Liver (tissue), 3 donors: ENCODE measurements around the gene DNMT3A.

Experiments
- JUND ChIP-seq, 2 donors: IDR thresholded peaks; 2 replicates each; pipeline ENCODE4 v1.6.1; 2016; ENCODE audit warnings: antibody characterized with exemption in 2 of 2
- RAD21 ChIP-seq, 2 donors: IDR thresholded peaks; 2 replicates each; pipeline ENCODE4 v1.6.1; 2016; ENCODE audit warnings: antibody characterized with exemption in 2 of 2, mild to moderate bottlenecking in 2 of 2
- TAF1 ChIP-seq: conservative IDR thresholded peaks from 2 replicates; pipeline ENCODE4 v1.6.1; 2016; ENCODE audit warnings: antibody characterized with exemption, mild to moderate bottlenecking
- YY1 ChIP-seq: IDR thresholded peaks from 2 replicates; pipeline ENCODE4 v1.6.1; 2016; ENCODE audit warnings: antibody characterized with exemption, mild to moderate bottlenecking
- TF ChIP-seq, protein P1 (sequence below): fragments of 150-350 bp; IDR thresholded peaks from 2 replicates; pipeline ENCODE4 v1.5.1; 2017; ENCODE audit warnings: improper control_type of control experiment, low read depth, low read length; ENCODE audit not compliant: missing input control
- TF ChIP-seq, protein P2 (sequence below): IDR thresholded peaks from 2 replicates; pipeline ENCODE4 v1.6.1; 2016; ENCODE audit warnings: antibody characterized with exemption
- donor health status: healthy.
- donor health status: healthy.

DNA sequence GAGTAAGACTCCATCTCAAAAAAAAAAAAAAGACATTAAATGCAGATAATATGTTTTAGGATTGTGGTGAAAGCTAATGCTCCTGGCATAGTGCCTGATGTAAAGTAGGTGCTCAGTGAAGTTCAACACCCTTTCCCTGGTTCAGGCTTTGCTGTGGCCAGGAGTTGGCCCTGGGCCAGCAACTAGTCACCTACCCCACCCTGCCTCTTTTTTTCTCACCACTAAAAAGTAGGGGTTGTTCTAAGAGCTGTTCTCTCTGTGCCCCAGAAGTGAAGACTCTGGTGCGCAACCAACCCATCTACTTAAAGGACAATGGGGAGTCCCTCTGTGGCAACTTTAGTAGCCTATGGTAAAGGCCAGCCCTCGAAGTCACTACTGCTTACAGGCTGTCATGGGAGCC lies 75.9 kb downstream of the DNMT3A start:
- no peak for TF ChIP-seq JUND (IDR thresholded peaks at IDR 0.05)
- TF ChIP-seq, protein P1, sequence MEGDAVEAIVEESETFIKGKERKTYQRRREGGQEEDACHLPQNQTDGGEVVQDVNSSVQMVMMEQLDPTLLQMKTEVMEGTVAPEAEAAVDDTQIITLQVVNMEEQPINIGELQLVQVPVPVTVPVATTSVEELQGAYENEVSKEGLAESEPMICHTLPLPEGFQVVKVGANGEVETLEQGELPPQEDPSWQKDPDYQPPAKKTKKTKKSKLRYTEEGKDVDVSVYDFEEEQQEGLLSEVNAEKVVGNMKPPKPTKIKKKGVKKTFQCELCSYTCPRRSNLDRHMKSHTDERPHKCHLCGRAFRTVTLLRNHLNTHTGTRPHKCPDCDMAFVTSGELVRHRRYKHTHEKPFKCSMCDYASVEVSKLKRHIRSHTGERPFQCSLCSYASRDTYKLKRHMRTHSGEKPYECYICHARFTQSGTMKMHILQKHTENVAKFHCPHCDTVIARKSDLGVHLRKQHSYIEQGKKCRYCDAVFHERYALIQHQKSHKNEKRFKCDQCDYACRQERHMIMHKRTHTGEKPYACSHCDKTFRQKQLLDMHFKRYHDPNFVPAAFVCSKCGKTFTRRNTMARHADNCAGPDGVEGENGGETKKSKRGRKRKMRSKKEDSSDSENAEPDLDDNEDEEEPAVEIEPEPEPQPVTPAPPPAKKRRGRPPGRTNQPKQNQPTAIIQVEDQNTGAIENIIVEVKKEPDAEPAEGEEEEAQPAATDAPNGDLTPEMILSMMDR: no peak
- TF ChIP-seq, protein P2, sequence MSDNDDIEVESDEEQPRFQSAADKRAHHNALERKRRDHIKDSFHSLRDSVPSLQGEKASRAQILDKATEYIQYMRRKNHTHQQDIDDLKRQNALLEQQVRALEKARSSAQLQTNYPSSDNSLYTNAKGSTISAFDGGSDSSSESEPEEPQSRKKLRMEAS: no peak
- no peak for TF ChIP-seq YY1
- no peak for TF ChIP-seq TAF1
- no peak for TF ChIP-seq RAD21 (IDR thresholded peaks at IDR 0.05)
